GM20000 (cell line): ENCODE results near the gene PRKAG2.

Source experiments
- DNase-seq: peaks from one replicate; pipeline ENCODE4 v3.0.0; 2012; ENCODE audit warnings: low spot score
- CTCF ChIP-seq: IDR thresholded peaks from 2 replicates; pipeline ENCODE4 v1.5.1; 2012; ENCODE audit warnings: mild to moderate bottlenecking, control low read depth; ENCODE audit errors: extremely low read depth, missing control alignments

Gene PRKAG2

GRCh38 chr7:151694828-151695580, 181.9 kb downstream of the PRKAG2 start:
- no peak for DNase-seq
- no peak for TF ChIP-seq CTCF

GRCh38 chr7:151694441-151694827, 182.5 kb downstream of the PRKAG2 start:
- no peak for DNase-seq
- TF ChIP-seq CTCF: no peak

- DNase-seq: no peak
- TF ChIP-seq CTCF: no peak
Observed at GRCh38 chr7:151693140-151693539, 183.8 kb downstream of the PRKAG2 start.

GRCh38 chr7:151692721-151693120, 184.2 kb downstream of the PRKAG2 start:
- DNase-seq: no peak
- no peak for TF ChIP-seq CTCF

GRCh38 chr7:151691449-151691848, 185.5 kb downstream of the PRKAG2 start:
- DNase-seq: no peak
- TF ChIP-seq CTCF: no peak

- no peak for TF ChIP-seq CTCF
- DNase-seq: no peak
Observed at GRCh38 chr7:151690606-151691005, 186.3 kb downstream of the PRKAG2 start.

- TF ChIP-seq CTCF: no peak
- no peak for DNase-seq
Observed at GRCh38 chr7:151689196-151689971, 187.5 kb downstream of the PRKAG2 start.
